ENCODE measurements around the gene DUSP22. TPM values are rescaled to one million over a fixed set of nuclear protein-coding genes. Genes with fewer than 3 reads are reported as not detected.

DUSP22 gene
- total RNA-seq, 1 experiment from 2014 or later = 18.6 TPM

GRCh38 chr6:347951-348859 is 55.9 kb downstream of the DUSP22 start:
- Histone ChIP-seq H3K4me3 (ENCODE audit: low read depth, low read length) (no peak overlapping the region), H3K9me3 (no peaks in the 10 kb centered on the region), H3K27me3 (replicated peaks; ENCODE audit: control insufficient read depth, insufficient read depth, low read length) (no peaks in the 10 kb centered on the region), H3K4me1 (no peaks in the 10 kb centered on the region), H3K36me3 (ENCODE audit: control insufficient read depth, insufficient read depth, low read length) (no peaks in the 10 kb centered on the region)
- Mint-ChIP-seq H3K36me3 (ENCODE audit: insufficient read depth, unreplicated experiment) (no peaks in the 10 kb centered on the region), H3K9me3 (ENCODE audit: unreplicated experiment) (no peaks in the 10 kb centered on the region), H3K4me1 (ENCODE audit: low read depth, unreplicated experiment) (no peaks in the 10 kb centered on the region), H3K27me3 (ENCODE audit: insufficient read depth, unreplicated experiment) (no peaks in the 10 kb centered on the region), H3K4me3 (ENCODE audit: unreplicated experiment) (no peak overlapping the region), H3K27ac (ENCODE audit: unreplicated experiment) (no peak overlapping the region)
- intact Hi-C loops (cut with micrococcal nuclease; ENCODE audit: unreplicated experiment) = loop anchor here (5.0 kb wide), 1 partner anchor 969 kb away; no protein-coding TSS in a partner anchor
- no peak for TF ChIP-seq CTCF (IDR thresholded peaks at IDR 0.05; ENCODE audit: insufficient read depth in 1 of 2, low read depth in 1 of 2, low read length in 1 of 2, severe bottlenecking in 1 of 2, unreplicated experiment in 1 of 2)
- DNase-seq = no peak
- BruUV-seq (replicated peaks) = no TSS peak
- CTCF ChIA-PET = no interaction called here
- POLR2A ChIA-PET = no interaction called here

- Mint-ChIP-seq H3K27me3 (ENCODE audit: insufficient read depth, unreplicated experiment) (peaks cover 3% of the 10 kb centered on the region), H3K36me3 (ENCODE audit: insufficient read depth, unreplicated experiment) (no peaks in the 10 kb centered on the region), H3K9me3 (ENCODE audit: unreplicated experiment) (no peaks in the 10 kb centered on the region), H3K4me1 (ENCODE audit: low read depth, unreplicated experiment) (no peaks in the 10 kb centered on the region), H3K27ac (ENCODE audit: unreplicated experiment) (no peak overlapping the region), H3K4me3 (ENCODE audit: unreplicated experiment) (no peak overlapping the region)
- CTCF ChIA-PET = no interaction called here
- BruUV-seq (replicated peaks) = no TSS peak
- H3K36me3 ChIP-seq (ENCODE audit: control insufficient read depth, insufficient read depth, low read length) = no peaks in the 10 kb centered on the region
- H3K4me3 ChIP-seq (ENCODE audit: low read depth, low read length) = no peak overlapping the region
- no peaks in the 10 kb centered on the region for H3K27me3 ChIP-seq (replicated peaks; ENCODE audit: control insufficient read depth, insufficient read depth, low read length)
- no peaks in the 10 kb centered on the region for H3K9me3 ChIP-seq
- intact Hi-C loops (cut with micrococcal nuclease; ENCODE audit: unreplicated experiment) = loop anchor here (5.0 kb wide), 1 partner anchor 968 kb away; no protein-coding TSS in a partner anchor
- no peaks in the 10 kb centered on the region for H3K4me1 ChIP-seq
- no peak for DNase-seq
- POLR2A ChIA-PET = no interaction called here
- no peak for TF ChIP-seq CTCF (IDR thresholded peaks at IDR 0.05; ENCODE audit: insufficient read depth in 1 of 2, low read depth in 1 of 2, low read length in 1 of 2, severe bottlenecking in 1 of 2, unreplicated experiment in 1 of 2)
Observed at GRCh38 chr6:348860-349396, 56.6 kb downstream of the DUSP22 start.

GRCh38 chr6:349491-349921 is 57.2 kb downstream of the DUSP22 start:
- Mint-ChIP-seq H3K27me3 (ENCODE audit: insufficient read depth, unreplicated experiment) (peaks cover 3% of the 10 kb centered on the region), H3K9me3 (ENCODE audit: unreplicated experiment) (no peaks in the 10 kb centered on the region), H3K4me1 (ENCODE audit: low read depth, unreplicated experiment) (no peaks in the 10 kb centered on the region), H3K27ac (ENCODE audit: unreplicated experiment) (no peak overlapping the region), H3K4me3 (ENCODE audit: unreplicated experiment) (no peak overlapping the region), H3K36me3 (ENCODE audit: insufficient read depth, unreplicated experiment) (no peaks in the 10 kb centered on the region)
- no peaks in the 10 kb centered on the region for H3K36me3 ChIP-seq (ENCODE audit: control insufficient read depth, insufficient read depth, low read length)
- no peak overlapping the region for H3K4me3 ChIP-seq (ENCODE audit: low read depth, low read length)
- TF ChIP-seq CTCF (IDR thresholded peaks at IDR 0.05; ENCODE audit: insufficient read depth in 1 of 2, low read depth in 1 of 2, low read length in 1 of 2, severe bottlenecking in 1 of 2, unreplicated experiment in 1 of 2) = no peak
- no peaks in the 10 kb centered on the region for H3K27me3 ChIP-seq (replicated peaks; ENCODE audit: control insufficient read depth, insufficient read depth, low read length)
- POLR2A ChIA-PET = no interaction called here
- DNase-seq = no peak
- intact Hi-C loops (cut with micrococcal nuclease; ENCODE audit: unreplicated experiment) = loop anchor here (5.0 kb wide), 1 partner anchor 968 kb away; no protein-coding TSS in a partner anchor
- H3K9me3 ChIP-seq = no peaks in the 10 kb centered on the region
- CTCF ChIA-PET = no interaction called here
- no peaks in the 10 kb centered on the region for H3K4me1 ChIP-seq
- no TSS peak for BruUV-seq (replicated peaks)
